Measurements from ENCODE around the gene SPOCK1. TPM values are rescaled to one million over a fixed set of nuclear protein-coding genes. Genes with fewer than 3 reads are reported as not detected.

SPOCK1 gene
- total and polyA plus RNA-seq, 2 experiments from 2014 or later = 8.2 to 10.5 TPM

DNA sequence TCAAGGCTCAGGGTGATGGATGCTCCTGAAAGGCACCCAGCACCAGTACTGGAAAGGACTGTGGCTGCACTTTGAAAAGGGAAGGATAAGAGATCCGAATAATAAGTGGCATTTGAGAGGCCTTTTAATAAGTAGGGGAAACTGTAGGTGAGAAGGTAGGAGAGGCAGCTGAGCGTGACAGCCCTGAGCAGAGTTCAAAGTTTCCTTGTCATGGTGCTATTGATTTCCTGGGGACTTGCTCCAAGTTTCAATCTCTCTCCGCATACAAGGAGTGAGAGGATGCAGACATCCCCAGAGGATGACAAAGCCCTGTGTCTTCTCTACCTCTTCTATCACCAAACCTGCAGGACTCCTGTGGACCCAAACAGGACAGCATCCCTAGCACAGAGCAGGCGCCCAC is 354.5 kb downstream of the SPOCK1 start:
- Mint-ChIP-seq H3K4me3 (no peak overlapping the region), H3K27ac (no peak overlapping the region), H3K4me1 (peaks cover 28% of the 10 kb centered on the region), H3K9me3 (no peaks in the 10 kb centered on the region; the same call in 2 of the 3 replicates), H3K27me3 (ENCODE audit: insufficient read depth, low read depth, poor library complexity) (peaks cover 5% of the 10 kb centered on the region), H3K36me3 (ENCODE audit: low read depth) (no peaks in the 10 kb centered on the region; the same call in 2 of the 3 replicates)
- Histone ChIP-seq H3K27ac (ENCODE audit: low read depth) (no peak overlapping the region), H3K4me1 (ENCODE audit: insufficient read depth) (peaks cover 14% of the 10 kb centered on the region), H3K27me3 (ENCODE audit: insufficient read depth) (no peaks in the 10 kb centered on the region), H3K4me2 (no peak overlapping the region), H4K20me1 (replicated peaks; ENCODE audit: insufficient read depth) (no peaks in the 10 kb centered on the region), H3K36me3 (ENCODE audit: insufficient read depth) (no peaks in the 10 kb centered on the region), H3K79me2 (replicated peaks; ENCODE audit: insufficient read depth) (no peaks in the 10 kb centered on the region), H3K9me2 (ENCODE audit: insufficient read depth) (no peaks in the 10 kb centered on the region), H3K4me3 (no peak overlapping the region), H2AFZ (no peak overlapping the region), H3F3A (replicated peaks; ENCODE audit: low read depth) (no peaks in the 10 kb centered on the region)
- TF ChIP-seq EZH2 (IDR thresholded peaks at IDR 0.05; ENCODE audit: low read depth, unreplicated experiment) = no peak
- ATAC-seq = no peak
- no peak for DNase-seq (ENCODE audit: low spot score)

DNA sequence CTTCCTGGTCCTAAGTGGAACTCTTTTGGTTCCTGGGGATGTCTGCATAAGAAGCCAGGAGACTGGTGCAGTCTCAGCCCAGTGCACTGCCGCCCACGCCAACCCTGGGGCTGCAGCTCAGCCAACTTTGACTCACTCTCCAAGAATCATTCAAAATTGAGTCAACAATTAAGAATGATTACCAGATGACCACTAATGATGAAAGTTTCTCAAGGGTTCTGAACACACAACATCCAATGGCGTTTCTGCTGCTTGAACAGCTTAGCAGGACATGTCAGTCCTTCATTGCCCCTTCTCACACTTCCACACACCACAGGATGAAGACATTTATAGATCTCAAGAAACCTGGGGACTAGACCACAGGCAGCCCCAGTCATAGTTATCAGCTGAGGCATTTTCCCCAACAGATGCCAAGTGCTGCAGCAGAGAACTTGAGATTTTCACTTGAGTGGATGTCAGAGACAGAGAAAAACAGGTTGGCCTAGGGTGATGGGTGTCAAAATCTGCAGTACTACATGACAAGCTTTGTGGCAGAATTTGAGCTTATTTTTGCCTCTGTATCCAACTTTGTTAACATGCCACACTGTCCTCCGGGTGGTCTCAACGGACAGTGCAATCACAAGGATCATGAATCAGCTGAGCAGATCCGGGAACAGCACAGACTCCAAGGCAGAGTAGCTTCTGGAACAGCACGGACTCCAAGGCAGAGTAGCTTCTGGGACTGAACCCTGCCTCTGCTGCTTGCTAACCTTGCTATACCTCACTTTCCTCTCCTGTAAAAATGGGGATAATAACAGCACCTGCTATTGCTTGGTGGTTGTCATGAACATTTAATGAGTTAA is 356.1 kb downstream of the SPOCK1 start:
- Histone ChIP-seq H3F3A (replicated peaks; ENCODE audit: low read depth) (no peaks in the 10 kb centered on the region), H2AFZ (no peak overlapping the region), H3K4me1 (ENCODE audit: insufficient read depth) (peaks cover 8% of the 10 kb centered on the region), H4K20me1 (replicated peaks; ENCODE audit: insufficient read depth) (no peaks in the 10 kb centered on the region), H3K79me2 (replicated peaks; ENCODE audit: insufficient read depth) (no peaks in the 10 kb centered on the region), H3K4me3 (no peak overlapping the region), H3K36me3 (ENCODE audit: insufficient read depth) (no peaks in the 10 kb centered on the region), H3K27ac (ENCODE audit: low read depth) (no peak overlapping the region), H3K27me3 (ENCODE audit: insufficient read depth) (no peaks in the 10 kb centered on the region), H3K9me2 (ENCODE audit: insufficient read depth) (no peaks in the 10 kb centered on the region), H3K4me2 (no peak overlapping the region)
- H3K9me3 Mint-ChIP-seq = no peaks in the 10 kb centered on the region; the same call in 2 of the 3 replicates
- no peaks in the 10 kb centered on the region; the same call in 2 of the 3 replicates for H3K36me3 Mint-ChIP-seq (ENCODE audit: low read depth)
- no peak overlapping the region for H3K4me3 Mint-ChIP-seq
- DNase-seq (ENCODE audit: low spot score) = no peak
- H3K27ac Mint-ChIP-seq = no peak overlapping the region
- H3K4me1 Mint-ChIP-seq = peaks cover 25% of the 10 kb centered on the region
- H3K27me3 Mint-ChIP-seq (ENCODE audit: insufficient read depth, low read depth, poor library complexity) = peaks cover 5% of the 10 kb centered on the region
- no peak for ATAC-seq
- TF ChIP-seq, protein P1, sequence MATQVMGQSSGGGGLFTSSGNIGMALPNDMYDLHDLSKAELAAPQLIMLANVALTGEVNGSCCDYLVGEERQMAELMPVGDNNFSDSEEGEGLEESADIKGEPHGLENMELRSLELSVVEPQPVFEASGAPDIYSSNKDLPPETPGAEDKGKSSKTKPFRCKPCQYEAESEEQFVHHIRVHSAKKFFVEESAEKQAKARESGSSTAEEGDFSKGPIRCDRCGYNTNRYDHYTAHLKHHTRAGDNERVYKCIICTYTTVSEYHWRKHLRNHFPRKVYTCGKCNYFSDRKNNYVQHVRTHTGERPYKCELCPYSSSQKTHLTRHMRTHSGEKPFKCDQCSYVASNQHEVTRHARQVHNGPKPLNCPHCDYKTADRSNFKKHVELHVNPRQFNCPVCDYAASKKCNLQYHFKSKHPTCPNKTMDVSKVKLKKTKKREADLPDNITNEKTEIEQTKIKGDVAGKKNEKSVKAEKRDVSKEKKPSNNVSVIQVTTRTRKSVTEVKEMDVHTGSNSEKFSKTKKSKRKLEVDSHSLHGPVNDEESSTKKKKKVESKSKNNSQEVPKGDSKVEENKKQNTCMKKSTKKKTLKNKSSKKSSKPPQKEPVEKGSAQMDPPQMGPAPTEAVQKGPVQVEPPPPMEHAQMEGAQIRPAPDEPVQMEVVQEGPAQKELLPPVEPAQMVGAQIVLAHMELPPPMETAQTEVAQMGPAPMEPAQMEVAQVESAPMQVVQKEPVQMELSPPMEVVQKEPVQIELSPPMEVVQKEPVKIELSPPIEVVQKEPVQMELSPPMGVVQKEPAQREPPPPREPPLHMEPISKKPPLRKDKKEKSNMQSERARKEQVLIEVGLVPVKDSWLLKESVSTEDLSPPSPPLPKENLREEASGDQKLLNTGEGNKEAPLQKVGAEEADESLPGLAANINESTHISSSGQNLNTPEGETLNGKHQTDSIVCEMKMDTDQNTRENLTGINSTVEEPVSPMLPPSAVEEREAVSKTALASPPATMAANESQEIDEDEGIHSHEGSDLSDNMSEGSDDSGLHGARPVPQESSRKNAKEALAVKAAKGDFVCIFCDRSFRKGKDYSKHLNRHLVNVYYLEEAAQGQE (IDR thresholded peaks at IDR 0.05; ENCODE audit: unreplicated experiment) = no peak
- TF ChIP-seq, protein P2, sequence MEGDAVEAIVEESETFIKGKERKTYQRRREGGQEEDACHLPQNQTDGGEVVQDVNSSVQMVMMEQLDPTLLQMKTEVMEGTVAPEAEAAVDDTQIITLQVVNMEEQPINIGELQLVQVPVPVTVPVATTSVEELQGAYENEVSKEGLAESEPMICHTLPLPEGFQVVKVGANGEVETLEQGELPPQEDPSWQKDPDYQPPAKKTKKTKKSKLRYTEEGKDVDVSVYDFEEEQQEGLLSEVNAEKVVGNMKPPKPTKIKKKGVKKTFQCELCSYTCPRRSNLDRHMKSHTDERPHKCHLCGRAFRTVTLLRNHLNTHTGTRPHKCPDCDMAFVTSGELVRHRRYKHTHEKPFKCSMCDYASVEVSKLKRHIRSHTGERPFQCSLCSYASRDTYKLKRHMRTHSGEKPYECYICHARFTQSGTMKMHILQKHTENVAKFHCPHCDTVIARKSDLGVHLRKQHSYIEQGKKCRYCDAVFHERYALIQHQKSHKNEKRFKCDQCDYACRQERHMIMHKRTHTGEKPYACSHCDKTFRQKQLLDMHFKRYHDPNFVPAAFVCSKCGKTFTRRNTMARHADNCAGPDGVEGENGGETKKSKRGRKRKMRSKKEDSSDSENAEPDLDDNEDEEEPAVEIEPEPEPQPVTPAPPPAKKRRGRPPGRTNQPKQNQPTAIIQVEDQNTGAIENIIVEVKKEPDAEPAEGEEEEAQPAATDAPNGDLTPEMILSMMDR (conservative IDR thresholded peaks at IDR 0.05; ENCODE audit: low read depth in 2 of 2) = no peak
- TF ChIP-seq, protein P3, sequence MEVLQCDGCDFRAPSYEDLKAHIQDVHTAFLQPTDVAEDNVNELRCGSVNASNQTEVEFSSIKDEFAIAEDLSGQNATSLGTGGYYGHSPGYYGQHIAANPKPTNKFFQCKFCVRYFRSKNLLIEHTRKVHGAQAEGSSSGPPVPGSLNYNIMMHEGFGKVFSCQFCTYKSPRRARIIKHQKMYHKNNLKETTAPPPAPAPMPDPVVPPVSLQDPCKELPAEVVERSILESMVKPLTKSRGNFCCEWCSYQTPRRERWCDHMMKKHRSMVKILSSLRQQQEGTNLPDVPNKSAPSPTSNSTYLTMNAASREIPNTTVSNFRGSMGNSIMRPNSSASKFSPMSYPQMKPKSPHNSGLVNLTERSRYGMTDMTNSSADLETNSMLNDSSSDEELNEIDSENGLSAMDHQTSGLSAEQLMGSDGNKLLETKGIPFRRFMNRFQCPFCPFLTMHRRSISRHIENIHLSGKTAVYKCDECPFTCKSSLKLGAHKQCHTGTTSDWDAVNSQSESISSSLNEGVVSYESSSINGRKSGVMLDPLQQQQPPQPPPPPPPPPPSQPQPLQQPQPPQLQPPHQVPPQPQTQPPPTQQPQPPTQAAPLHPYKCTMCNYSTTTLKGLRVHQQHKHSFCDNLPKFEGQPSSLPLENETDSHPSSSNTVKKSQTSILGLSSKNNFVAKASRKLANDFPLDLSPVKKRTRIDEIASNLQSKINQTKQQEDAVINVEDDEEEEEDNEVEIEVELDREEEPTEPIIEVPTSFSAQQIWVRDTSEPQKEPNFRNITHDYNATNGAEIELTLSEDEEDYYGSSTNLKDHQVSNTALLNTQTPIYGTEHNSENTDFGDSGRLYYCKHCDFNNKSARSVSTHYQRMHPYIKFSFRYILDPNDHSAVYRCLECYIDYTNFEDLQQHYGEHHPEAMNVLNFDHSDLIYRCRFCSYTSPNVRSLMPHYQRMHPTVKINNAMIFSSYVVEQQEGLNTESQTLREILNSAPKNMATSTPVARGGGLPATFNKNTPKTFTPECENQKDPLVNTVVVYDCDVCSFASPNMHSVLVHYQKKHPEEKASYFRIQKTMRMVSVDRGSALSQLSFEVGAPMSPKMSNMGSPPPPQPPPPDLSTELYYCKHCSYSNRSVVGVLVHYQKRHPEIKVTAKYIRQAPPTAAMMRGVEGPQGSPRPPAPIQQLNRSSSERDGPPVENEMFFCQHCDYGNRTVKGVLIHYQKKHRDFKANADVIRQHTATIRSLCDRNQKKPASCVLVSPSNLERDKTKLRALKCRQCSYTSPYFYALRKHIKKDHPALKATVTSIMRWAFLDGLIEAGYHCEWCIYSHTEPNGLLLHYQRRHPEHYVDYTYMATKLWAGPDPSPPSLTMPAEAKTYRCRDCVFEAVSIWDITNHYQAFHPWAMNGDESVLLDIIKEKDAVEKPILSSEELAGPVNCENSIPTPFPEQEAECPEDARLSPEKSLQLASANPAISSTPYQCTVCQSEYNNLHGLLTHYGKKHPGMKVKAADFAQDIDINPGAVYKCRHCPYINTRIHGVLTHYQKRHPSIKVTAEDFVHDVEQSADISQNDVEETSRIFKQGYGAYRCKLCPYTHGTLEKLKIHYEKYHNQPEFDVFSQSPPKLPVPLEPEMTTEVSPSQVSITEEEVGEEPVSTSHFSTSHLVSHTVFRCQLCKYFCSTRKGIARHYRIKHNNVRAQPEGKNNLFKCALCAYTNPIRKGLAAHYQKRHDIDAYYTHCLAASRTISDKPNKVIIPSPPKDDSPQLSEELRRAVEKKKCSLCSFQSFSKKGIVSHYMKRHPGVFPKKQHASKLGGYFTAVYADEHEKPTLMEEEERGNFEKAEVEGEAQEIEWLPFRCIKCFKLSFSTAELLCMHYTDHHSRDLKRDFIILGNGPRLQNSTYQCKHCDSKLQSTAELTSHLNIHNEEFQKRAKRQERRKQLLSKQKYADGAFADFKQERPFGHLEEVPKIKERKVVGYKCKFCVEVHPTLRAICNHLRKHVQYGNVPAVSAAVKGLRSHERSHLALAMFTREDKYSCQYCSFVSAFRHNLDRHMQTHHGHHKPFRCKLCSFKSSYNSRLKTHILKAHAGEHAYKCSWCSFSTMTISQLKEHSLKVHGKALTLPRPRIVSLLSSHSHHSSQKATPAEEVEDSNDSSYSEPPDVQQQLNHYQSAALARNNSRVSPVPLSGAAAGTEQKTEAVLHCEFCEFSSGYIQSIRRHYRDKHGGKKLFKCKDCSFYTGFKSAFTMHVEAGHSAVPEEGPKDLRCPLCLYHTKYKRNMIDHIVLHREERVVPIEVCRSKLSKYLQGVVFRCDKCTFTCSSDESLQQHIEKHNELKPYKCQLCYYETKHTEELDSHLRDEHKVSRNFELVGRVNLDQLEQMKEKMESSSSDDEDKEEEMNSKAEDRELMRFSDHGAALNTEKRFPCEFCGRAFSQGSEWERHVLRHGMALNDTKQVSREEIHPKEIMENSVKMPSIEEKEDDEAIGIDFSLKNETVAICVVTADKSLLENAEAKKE (CRISPR knock-in tag; IDR thresholded peaks at IDR 0.05) = no peak
- TF ChIP-seq EZH2phosphoT487 (IDR thresholded peaks at IDR 0.05; ENCODE audit: unreplicated experiment) (no peak), JUNB (IDR thresholded peaks at IDR 0.05; ENCODE audit: unreplicated experiment) (no peak), NANOG (IDR thresholded peaks at IDR 0.05; ENCODE audit: borderline replicate concordance) (no peak)

Data from GM23338 (cell line).